Measurements from ENCODE around the gene TTC28. TPM values are rescaled to one million over a fixed set of nuclear protein-coding genes. Genes with fewer than 3 reads are reported as not detected.

TTC28 gene
- total and polyA plus RNA-seq, 8 donors, result 31.1 to 44.2 (median 41.4) TPM

DNA sequence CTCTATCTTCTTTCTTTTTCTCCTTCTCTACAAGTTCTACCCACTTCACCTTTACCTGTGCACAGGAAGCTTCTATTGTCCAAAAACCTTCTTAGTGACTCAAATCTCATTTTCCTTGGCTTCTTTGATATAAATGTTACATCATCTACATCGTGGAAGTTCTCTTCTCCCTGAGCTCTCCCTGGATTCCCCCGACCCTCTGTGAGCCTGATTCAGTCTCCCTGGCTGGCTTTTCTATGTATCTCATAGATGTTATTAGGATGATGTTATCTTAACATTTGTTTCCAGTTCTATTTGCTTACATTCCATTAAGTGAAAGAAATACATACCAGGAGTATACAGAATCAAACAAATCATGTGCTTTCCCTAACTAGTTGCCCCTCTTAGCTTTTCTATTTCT is 524.8 kb downstream of the TTC28 start:
- no peaks in the 10 kb centered on the region for H3K36me3 ChIP-seq
- TF ChIP-seq, protein P1, sequence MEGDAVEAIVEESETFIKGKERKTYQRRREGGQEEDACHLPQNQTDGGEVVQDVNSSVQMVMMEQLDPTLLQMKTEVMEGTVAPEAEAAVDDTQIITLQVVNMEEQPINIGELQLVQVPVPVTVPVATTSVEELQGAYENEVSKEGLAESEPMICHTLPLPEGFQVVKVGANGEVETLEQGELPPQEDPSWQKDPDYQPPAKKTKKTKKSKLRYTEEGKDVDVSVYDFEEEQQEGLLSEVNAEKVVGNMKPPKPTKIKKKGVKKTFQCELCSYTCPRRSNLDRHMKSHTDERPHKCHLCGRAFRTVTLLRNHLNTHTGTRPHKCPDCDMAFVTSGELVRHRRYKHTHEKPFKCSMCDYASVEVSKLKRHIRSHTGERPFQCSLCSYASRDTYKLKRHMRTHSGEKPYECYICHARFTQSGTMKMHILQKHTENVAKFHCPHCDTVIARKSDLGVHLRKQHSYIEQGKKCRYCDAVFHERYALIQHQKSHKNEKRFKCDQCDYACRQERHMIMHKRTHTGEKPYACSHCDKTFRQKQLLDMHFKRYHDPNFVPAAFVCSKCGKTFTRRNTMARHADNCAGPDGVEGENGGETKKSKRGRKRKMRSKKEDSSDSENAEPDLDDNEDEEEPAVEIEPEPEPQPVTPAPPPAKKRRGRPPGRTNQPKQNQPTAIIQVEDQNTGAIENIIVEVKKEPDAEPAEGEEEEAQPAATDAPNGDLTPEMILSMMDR (IDR thresholded peaks at IDR 0.05), result no peak
- H3K9me3 ChIP-seq, result no peaks in the 10 kb centered on the region
- DNase-seq (no peak), ATAC-seq (no peak)
- no peaks in the 10 kb centered on the region for H3K27me3 ChIP-seq
- H3K27ac ChIP-seq, result no peak overlapping the region
- H3K4me1 ChIP-seq, result no peaks in the 10 kb centered on the region
- no peak overlapping the region for H3K4me3 ChIP-seq
- intact Hi-C loops (cut with DNase I), result no loop called here

DNA sequence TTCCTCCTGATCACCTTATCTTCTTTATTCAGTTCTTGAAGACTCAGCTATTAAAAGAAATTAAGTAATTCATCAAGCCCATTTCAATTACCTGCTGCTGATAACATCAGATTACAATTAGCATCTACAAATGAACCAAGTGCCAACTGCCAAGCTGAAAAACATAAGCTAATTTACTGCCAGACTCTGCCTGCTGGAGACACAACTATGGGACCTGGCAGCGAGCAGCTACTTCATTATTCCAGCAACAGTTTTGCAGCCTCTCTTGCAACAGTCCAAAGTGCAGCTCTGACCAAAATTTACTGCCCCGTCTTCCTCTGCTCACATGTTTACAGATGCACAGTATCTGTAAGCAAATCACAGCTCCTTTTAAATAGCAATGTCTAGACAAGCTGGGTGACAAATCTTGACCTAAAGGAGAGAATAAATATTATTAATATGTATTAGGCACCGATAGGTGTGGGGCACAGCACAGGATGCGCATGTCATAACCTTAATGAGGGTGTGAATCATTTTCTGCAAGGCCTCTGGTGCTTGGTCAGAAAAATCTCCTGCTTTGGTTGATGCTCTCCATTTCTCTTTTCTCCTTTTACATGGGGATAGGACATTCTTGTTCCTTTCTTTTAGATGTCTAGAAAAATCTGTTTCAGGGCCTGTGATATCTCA is 528.4 kb downstream of the TTC28 start:
- intact Hi-C loops (cut with DNase I), result no loop called here
- DNase-seq, result peak in 1 of 4 donors; percentile 25

DNA sequence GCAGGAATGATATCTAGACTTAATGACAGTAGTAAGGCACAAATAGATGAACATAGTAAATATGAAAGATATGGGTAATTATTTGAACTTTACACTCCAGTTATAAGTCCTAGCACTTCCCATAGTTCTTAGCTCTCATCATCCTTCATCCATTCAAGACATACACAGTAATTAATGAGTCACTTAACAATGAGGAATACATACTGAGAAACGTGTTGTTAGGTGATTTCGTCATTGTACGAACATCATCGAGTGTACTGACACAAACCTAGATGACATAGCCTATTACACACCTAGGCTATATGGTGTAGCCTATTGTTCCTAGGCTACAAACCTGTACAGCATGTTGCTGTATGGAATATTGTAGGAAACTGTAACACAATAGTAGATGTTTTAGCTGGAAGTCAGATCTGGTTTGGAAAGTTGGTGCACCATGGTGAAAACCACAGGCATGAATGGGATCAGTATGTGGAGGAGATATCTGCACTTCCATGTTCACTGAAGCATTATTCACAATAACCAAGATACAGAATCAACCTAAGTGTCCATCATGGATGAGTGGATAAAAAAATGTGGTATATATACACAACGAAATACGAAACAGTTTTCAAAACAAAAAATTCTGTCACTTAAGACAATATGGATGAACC is 530.7 kb downstream of the TTC28 start:
- no peak overlapping the region for H3K4me3 ChIP-seq
- TF ChIP-seq, protein P1 (IDR thresholded peaks at IDR 0.05), result no peak
- H3K27me3 ChIP-seq, result no peaks in the 10 kb centered on the region
- H3K27ac ChIP-seq, result no peak overlapping the region
- DNase-seq (no peak), ATAC-seq (no peak)
- no peaks in the 10 kb centered on the region for H3K9me3 ChIP-seq
- H3K36me3 ChIP-seq, result no peaks in the 10 kb centered on the region
- intact Hi-C loops (cut with DNase I), result no loop called here
- no peaks in the 10 kb centered on the region for H3K4me1 ChIP-seq

More for the DNA sequence above, 528.4 kb downstream of the TTC28 start:
- no peak for ATAC-seq
- Histone ChIP-seq H3K4me3 (no peak overlapping the region), H3K9me3 (no peaks in the 10 kb centered on the region), H3K27me3 (no peaks in the 10 kb centered on the region), H3K4me1 (no peaks in the 10 kb centered on the region), H3K27ac (no peak overlapping the region), H3K36me3 (no peaks in the 10 kb centered on the region)
- TF ChIP-seq, protein P1 (IDR thresholded peaks at IDR 0.05), result no peak

DNA sequence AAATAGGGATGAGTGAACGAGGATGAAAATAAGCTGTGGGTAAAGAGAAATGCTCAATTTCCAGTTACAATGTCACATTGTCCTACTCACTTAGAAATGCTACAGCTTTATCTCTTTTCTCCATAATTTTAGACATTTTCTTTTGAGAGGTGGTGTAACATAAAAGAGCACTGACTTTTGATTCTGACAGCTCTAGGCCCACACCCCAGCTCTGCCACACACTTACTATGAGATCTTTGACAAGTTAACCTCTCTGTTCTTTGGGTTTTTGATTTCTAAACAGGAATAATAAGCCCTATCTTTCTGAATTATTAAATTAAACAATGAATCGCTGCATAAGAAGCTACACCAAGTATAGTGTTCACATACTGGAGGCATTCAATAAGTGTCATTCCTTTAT is 532.2 kb downstream of the TTC28 start:
- Histone ChIP-seq H3K27ac (no peak overlapping the region), H3K9me3 (no peaks in the 10 kb centered on the region), H3K27me3 (no peaks in the 10 kb centered on the region), H3K36me3 (no peaks in the 10 kb centered on the region), H3K4me1 (peaks cover 0 to 3% of the 10 kb centered on the region in 2 donors), H3K4me3 (no peak overlapping the region)
- no peak for ATAC-seq
- no peak for DNase-seq
- TF ChIP-seq, protein P1 (IDR thresholded peaks at IDR 0.05), result no peak
- intact Hi-C loops (cut with DNase I), result no loop called here

DNA sequence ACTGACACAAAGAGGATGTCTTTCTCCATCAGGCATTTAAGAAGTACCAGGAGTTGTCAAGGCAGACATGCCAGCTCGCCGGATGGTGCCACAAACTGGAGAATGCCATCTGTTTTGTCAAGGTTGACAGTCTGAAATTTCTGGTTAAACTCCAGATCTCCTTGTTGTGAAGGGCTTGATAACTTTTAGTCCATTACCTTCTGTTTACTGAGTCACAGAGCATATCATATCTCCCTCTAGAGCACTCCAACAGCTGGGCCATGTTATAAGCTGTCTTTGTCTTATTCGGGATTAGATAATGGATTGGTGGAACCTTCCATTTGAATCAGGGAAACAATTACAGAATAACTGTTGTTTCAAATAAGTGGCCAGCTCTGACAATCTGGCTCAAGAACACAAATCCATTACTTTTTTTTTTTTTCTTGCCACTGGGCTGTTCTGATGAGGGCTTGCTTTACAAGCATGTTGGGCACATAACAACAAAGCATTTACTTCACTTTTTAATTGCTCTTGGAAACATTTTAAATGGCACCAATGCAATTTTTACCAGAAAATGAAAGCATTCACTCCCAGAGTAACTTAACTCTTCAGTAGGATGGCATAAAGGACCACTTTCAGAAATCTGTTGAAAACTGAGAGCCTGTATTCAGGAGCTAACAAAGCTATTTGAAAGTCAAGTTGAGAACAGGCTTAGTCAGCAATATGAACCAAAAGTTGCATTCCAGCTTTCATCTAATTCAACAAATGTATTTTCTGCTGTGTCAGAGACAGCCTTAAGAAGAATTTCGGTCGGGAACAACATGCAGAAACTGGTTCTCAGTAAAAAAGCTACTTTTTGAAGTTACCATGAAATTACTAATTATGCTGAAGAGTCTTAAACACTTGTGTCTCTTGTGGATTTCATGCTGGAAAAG is 533.0 kb downstream of the TTC28 start:
- TF ChIP-seq, protein P1 (IDR thresholded peaks at IDR 0.05), result no peak
- ATAC-seq, result no peak

More for the DNA sequence above, 533.0 kb downstream of the TTC28 start:
- Histone ChIP-seq H3K27me3 (no peaks in the 10 kb centered on the region), H3K9me3 (no peaks in the 10 kb centered on the region), H3K36me3 (no peaks in the 10 kb centered on the region), H3K27ac (no peak overlapping the region), H3K4me1 (peaks cover 0 to 3% of the 10 kb centered on the region in 2 donors), H3K4me3 (no peak overlapping the region)
- intact Hi-C loops (cut with DNase I), result no loop called here
- DNase-seq, result no peak

Measured in left lung (tissue), 10 donors.